Uterus (tissue), 2 donors: ENCODE measurements around the gene PRSS8.

ENCODE experiments used
- CTCF ChIP-seq, 4 experiments: fragments of 200-600 bp in 2 of 4; fragments of 450-650 bp in 2 of 4; sonication (generic) in 2 of 4; IDR thresholded peaks; one replicate each; pipeline ENCODE4 v1.5.1; 2016 to 2019; ENCODE audit warnings: antibody characterized with exemption in 4 of 4, mild to moderate bottlenecking in 2 of 4, moderate library complexity in 1 of 4
- POLR2A ChIP-seq, 2 donors: fragments of 450-650 bp; IDR thresholded peaks; one replicate each; pipeline ENCODE4 v1.6.1; 2016; ENCODE audit warnings: antibody characterized with exemption in 2 of 2, mild to moderate bottlenecking in 1 of 2, moderate library complexity in 1 of 2

- TF ChIP-seq CTCF (IDR thresholded peaks at IDR 0.05) (no peak), POLR2A (IDR thresholded peaks at IDR 0.05) (no peak)
Measured at GRCh38 chr16:31127182-31127581, 8.3 kb downstream of the PRSS8 start.
